NCI-H526 (cell line): ENCODE measurements around the gene NTN4.
"Not testable (repeated sequence)": the region's sequence is repeated elsewhere in the genome, so short reads cannot be mapped to it uniquely, and the experiment has no call there.

Experiments
- DNase-seq, 2 experiments: peaks; one replicate each; lab custom pipeline; 2025; lab: John Stamatoyannopoulos, UW

Gene NTN4

DNA sequence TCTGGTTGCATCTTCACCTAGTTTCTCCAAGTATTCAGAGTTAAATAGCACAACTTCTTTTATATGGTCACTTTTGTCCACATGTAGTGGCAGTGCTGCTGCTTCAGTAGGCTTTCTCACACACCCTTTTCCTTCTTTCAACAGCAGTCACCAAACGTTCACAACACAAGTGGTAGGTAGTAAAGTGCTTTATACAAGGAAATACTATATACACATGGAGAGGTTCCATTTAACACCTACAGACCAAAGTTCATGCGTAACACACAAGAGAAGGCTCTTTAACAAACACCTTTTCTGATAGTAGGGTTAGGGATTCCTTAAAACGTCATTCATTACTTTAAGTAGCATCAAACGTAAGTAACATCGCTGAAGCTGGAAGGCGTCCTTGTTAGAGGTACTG, 132.2 kb downstream of the NTN4 start:
- DNase-seq, result no peak

DNA sequence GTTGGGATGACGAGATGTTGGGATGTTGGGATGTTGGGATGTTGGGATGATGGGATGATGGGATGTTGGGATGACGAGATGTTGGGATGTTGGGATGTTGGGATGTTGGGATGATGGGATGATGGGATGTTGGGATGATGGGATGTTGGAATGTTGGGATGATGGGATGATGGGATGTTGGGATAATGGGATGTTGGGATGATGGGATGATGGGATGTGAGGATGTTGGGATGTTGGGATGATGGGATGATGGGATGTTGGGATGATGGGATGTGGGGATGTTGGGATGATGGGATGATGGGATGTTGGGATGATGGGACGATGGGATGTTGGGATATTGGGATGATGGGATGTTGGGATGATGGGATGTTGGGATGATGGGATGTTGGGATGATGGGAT, 135.9 kb downstream of the NTN4 start:
- not testable (repeated sequence) for DNase-seq

GRCh38 chr12:95653771-95654546, 136.6 kb downstream of the NTN4 start:
- DNase-seq, result no peak

DNA sequence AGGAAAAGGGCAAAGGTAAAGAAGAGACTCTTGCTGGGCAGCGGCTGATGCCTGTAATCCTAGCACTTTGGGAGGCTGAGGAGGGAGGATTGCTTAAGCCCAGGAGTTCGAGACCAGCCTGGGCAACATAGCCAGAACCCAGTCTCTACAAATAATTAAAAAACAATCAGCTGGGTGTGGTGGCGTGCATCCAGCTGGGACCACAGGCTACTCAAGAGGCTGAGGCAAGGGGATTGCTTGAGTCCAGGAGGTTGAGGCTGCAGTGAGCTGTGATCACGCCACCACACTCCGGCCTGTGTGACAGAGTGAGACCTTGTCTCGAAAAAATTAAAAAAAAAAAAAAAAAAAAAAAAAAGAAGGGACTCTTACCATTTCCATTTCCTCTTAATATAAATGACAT, 138.9 kb downstream of the NTN4 start:
- DNase-seq, result no peak

DNA sequence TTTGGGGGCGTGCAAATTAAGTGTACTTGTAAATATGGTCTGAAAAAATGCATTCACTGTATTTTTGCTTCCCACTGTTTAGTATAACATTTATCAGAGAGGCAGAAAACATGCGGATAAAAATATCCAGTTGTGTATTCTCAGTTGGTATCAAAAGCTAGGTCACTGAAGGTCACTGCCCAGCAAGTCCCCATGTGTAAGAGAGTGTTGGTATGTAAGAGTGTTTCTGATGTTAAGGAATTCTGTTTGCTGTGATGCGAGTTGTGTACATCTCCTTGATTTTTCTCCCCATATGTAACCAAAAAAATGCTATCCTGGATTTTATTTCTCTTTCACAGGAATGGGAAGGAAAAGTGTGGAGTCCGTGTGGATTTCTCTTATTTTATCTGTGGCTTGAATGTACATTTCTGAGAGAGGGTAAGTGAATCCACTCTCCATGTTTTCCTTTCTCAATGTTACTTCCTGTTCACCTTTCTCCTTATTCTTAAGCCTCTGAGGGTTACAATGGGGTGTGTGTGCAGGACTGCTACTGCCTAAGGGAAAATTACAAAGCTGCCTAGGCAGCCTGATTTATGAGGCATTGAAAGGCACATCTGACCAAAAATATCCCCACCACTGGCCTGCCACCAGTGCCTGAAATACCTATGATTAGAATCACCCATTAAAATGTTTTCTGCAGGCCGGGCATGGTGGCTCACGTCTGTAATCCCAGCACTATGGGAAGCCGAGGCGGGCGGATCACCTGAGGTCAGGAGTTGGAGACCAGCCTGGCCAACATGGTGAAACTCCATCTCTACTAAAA, 141.4 kb downstream of the NTN4 start:
- no peak for DNase-seq

DNA sequence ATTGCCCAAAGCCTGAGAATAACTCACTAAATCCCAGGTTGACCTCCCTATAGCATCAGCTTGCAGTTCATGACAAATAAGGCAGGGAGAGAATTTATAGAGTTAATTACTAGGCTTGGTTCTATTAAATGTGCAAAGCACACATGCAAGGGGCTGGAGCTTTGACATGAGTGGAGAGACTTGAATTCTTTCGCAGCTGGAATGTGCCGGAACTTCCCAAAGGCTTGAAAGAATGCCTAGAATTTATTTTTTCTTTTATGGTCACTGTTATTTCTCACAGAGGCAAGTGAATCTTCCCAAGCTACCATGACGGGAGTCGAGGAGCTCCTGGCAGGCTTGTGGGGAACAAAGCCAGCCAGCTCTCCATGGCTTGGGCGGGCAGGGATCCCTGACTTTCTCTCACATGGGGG, 143.8 kb downstream of the NTN4 start:
- no peak for DNase-seq

DNA sequence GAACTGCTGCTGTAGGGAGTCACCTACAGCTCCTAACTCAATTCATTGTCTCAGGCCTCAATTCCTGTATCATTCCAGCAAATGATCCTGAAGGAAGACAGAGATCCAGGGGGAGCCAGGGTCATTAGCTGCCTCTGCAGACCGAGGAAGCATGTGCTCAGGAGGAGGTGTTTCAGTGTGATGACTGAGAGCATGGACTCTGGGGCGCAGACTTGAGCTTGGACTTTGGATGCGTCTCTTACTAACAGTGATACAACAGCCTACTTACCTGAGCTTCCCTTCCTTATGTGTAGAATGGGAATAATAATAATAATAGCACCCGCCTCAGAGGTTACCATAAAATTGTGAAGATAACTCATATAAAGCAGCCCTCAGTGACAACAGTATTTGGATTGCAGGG, 147.3 kb downstream of the NTN4 start:
- DNase-seq, result no peak

- DNase-seq, result no peak
Observed at GRCh38 chr12:95642583-95642982, 148.0 kb downstream of the NTN4 start.

- DNase-seq, result no peak
Observed at GRCh38 chr12:95641299-95641952, 149.1 kb downstream of the NTN4 start.

- no peak for DNase-seq
Observed at GRCh38 chr12:95640516-95640915, 150.0 kb downstream of the NTN4 start.

DNA sequence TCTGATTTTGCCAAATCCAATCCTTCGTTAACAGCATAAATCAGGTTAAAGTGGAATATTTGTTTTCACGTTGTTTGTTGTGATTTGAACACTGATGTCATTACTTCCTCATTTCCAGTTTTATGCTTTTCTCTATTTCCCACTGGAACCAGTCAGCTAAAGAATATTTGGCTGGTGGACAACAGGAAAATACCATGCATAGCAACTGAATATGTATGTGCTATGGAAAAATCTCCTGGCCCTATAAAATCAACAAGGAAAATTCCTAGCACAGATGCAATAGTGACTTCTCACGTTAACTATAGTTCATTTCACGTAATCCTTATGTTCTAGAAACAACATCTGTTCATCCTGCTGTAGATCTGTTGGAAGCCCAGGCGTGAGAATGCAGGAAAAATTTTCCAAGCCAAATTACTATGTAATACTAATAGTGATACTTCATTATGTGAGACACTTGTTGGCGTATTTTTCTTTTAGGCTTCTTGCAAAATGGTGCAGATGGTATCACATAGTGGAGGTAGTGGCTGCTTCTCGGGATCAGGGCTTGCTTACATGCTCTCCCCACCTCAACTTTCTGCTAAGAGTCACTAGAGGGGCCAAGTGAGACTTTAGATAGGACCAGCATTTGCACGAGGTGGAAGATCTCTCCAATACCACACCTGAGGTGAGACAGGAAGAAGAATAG, 153.0 kb downstream of the NTN4 start:
- no peak for DNase-seq

DNA sequence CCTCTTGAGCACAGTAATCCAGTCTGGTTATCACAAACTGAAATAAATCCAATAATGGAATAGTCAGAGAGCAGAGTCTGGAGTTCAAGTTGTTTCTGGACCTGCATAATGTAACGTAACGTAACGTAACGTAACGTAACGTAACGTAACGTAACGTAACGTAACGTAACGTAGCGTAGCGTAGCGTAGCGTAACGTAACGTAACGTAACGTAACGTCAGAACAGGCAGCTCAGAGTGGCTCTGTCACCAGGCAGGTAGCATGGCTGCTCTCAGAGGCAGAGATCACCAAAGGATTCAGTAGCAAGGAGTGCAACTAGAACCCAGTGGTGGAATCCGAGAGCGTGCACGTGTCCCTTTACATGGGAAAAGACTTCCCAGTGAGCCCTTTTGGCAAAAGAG, 153.6 kb downstream of the NTN4 start:
- DNase-seq, result no peak

- DNase-seq, result peak in 1 of 2 experiments; percentile 20
Observed at GRCh38 chr12:95634622-95635621, 155.6 kb downstream of the NTN4 start.

DNA sequence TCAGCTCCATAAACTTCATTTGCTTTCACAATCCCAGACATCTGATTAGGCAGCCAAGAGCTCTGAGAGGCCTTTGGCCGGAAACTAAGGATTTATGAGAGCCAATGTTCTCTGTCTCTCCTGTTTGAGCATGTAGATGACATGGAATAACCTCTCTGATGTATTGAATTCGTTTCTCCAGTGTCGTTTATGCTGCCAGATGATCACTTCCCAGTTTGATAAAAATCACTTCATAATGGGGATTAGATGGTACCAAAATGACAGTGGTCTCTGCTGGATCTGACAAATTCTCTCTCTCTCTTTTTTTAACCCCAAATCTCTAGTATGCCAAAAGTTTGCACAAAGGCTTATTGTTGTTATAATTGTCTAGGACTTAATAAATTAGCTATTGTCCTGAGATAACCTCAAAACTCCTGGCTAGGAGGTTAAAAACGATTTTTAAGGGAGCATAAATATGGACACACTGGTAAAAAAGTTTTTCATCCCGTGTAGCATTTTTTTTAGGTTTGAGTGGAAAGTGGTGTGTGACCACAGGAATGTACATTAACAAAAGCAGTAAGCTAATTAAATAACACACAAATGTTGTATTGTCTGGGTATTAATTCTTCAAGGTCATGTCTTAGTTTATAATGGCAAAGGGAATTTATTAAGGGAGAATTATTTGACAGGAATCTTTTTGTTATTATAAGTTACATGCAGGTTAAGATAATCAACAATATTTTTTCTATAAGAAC, 156.7 kb downstream of the NTN4 start:
- no peak for DNase-seq

DNA sequence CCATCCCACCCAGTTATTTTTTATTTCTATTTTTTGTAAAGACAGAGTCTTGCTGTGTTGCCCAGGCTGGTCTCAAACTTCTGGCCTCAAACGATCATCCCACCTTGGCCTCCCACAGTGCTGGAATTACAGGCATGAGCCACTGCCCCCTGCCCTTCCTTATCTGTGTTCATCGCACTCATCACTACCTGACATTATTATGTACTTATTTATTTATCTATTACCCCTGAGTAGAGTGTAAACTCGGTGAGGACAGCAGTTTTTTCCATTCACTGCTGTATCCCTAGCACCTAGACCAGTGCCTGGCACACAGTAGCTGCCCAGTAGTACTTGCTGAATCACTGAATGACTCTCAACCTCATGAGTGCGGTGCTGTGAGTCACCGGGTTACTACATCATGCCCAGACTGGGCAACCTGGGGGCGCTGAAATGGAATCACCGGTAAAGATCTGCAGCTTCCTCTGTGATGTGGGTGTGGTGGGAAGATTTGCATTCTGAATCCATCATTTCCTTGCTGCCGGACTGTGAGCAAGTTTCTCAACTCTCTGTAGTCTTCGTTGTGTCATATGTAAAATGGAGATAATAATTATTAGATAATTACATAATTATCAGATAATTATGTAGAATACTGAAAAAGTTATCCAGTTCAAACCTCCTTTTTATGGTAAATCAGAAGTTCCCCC, 157.4 kb downstream of the NTN4 start:
- DNase-seq, result peak in 1 of 2 experiments; percentile 19

DNA sequence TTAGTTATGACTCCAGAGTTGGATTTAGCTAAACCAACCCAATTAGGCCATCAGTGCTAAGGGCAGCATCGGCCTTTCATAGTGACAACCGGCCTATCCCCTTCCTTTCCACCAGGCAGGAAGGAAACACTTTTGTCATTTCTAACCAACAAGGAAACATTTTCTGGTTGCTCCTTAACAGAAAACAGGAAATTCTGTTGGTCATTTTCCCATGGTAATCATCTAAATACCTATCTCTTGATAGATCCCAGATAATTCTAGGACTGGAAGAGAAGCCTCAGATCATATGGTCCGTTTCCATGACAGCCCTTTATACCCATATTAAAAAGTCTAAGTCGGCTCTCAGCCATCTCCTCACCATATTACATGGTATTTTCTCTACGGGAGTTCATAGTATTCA, 160.1 kb downstream of the NTN4 start:
- DNase-seq, result no peak

DNA sequence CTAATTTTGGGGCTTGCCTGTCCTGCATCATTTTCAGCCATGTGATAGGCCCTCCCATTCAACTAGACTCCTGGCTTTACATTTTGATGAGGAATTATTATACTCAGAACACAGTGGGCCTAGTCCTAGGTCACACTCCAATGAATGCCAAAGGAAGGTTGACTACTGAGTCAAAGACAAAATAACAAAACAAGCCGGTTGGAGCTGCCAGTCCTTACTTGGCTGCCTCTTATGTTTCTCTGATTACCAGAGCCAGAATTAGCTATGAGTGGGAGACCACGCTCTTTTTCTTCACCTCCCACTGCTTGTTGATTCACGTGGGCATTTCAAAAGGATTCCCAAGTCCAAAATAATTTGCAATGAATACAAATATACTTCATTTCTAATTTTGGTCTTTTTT, 161.2 kb downstream of the NTN4 start:
- no peak for DNase-seq

DNA sequence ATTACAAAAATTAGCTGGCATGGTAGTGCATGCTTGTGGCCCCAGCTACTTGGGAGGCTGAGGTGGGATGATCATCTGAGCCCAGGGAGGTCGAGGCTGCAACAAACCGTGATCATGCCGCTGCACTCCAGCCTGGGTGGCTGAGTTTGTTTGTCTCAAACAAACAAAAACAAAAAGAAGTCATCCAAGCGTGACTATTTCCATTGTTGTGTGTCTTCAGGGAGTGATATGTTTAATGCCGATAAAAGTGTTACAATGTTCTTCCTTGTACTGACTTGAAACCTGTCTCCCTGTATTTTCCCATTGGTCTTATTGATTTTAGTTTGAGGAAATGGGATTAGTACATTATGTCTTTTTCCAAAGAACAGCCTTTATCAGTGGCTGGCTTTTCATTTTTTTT, 163.7 kb downstream of the NTN4 start:
- DNase-seq, result no peak

DNA sequence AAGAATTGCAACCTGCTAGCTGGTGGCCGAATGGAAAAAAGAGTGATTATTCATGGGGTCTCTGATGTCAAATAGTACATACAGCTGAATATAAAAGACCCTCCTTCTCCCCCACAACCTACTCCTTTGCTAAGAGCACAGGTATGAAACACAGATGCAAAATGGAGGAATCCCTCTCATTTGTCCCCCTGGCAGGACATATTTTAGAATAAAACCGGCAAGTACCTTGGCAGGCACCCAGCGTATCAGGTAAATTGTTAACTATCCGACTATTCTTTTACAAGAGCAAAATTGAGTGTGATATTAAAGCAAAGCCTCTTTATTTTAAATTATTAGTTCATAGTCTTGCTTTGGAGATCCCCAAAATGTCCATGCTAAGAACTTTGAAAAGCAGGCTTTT, 165.6 kb downstream of the NTN4 start:
- DNase-seq, result no peak

DNA sequence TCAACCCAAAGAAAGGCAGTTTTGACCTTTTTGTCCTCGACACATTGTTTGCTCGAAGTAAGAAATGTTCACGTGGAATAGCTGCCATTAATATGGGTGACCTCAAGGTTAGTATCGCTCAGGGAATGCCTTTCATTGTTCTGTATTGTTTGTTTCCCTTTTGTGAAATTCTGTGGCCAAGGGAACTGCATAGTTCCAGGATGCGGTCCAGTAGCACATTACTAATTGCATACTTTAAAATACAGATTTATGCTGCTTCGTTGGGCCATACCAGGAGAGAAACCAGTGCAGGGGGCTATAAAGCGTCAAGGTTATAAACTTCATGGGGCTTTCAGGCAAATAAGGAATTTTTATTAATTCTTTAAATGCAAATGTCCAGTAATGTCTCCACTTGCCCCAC, 166.0 kb downstream of the NTN4 start:
- DNase-seq, result peak in 1 of 2 experiments; percentile 14
